ENCODE measurements around the gene IFNL3. TPM values are rescaled to one million over a fixed set of nuclear protein-coding genes. Genes with fewer than 3 reads are reported as not detected.
"Not testable (repeated sequence)": the region's sequence is repeated elsewhere in the genome, so short reads cannot be mapped to it uniquely, and the experiment has no call there.

IFNL3 gene
- total RNA-seq, 1 experiment from 2014 or later: not detected

DNA sequence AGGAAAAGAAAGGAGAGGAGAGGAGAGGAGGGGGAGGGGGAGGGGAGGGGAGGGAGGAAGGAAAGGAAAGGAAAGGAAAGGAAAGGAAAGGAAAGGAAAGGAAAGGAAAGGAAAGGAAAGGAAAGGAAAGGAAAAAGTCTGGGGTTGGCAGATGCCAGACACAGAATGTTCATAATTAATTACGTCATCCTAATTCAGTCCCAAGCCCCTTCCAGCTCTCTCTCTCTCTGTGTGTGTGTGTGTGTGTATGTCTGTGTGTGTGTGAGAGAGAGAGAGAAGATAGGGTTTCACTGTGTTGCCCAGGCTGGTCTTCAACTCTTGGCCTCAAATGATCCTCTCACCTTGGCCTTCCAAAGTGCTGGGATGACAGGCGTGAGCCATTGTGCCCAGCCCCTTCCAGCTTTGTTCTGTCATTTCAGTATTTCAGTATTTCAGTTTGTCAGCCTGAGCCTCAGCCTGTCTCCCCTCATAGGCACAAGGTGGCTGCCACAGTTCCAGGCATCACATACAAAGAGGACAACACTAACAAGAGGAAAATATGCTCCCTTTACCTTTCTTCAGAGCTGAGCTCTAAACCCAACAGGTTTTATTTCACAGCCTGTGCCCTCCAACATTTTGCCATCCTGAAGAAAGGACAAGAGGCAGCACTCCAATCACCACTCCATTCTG lies 14.6 kb downstream of the IFNL3 start:
- in situ Hi-C loops (cut with HindIII; ENCODE audit: low pct_unique_long_range_greater_than_20kb, low sequenced_read_pairs): no loop called here
- DNase-seq (ENCODE audit: low read depth): no peak

DNA sequence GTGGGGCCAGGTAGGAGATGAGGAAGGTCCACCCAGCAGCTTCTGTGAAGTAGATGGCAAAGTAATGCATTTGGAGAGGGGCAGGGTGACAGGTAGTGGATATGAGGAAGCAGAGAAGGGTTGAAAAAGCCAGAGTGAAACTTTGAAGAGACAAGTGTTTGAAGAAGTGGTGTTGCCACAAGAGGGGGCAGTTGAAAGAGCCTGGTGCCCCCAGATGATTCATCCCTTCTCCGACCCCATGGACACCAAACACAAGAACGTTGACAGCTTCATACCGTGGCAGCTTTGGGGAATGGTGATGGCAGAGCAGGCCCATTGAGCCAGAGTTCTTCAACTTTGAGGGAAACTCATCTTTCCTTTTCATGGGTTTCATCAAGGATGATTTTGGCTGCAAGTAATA lies 19.9 kb downstream of the IFNL3 start:
- DNase-seq (ENCODE audit: low read depth): no peak
- in situ Hi-C loops (cut with HindIII; ENCODE audit: low pct_unique_long_range_greater_than_20kb, low sequenced_read_pairs): no loop called here

DNA sequence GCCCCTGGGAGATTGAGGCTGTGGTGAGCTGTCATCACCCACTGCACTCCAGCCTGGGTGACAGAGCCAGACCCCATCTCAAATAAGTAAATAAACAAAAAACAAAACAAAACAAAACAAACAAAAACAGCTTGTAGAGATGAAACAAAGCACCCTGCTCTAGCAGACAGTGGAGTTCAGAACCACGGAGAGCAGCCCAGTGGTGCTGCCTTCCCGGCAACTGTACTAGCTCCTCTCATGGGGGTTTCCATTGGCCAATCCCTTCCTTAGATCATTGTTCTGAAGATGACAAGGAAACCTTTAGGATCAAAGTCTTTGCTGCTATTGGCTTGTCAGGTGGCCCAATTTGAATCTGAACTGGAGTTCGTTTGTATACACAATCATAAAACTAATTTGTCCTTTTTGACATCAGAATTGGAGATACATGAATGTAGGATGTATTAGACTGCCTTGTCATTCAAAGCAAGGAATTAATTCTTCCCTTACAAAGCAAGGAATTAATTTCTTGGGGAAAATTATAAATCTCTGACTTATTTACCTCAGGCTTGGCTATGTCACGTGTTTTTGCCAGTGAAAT lies 21.0 kb downstream of the IFNL3 start:
- peak; percentile 35 for DNase-seq (ENCODE audit: low read depth)
- in situ Hi-C loops (cut with HindIII; ENCODE audit: low pct_unique_long_range_greater_than_20kb, low sequenced_read_pairs): no loop called here

DNA sequence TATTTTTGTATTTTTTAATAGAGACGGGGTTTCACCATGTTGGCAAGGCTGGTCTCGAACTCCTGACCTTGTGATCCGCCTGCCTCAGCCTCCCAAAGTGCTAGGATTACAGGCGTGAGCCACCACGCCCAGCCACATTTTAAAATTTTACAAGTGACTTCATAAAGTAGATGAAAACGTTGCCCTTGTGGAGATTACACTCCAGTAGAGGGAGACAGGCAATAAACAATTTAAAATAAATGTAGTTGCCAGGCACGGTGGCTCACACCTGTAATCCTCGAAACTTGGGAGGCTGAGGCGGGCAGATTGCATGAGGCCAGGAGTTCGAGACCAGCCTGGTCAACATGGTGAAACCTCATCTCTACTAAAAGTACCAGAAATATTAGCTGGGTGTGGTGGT lies 25.7 kb downstream of the IFNL3 start:
- DNase-seq (ENCODE audit: low read depth); in situ Hi-C loops (cut with HindIII; ENCODE audit: low pct_unique_long_range_greater_than_20kb, low sequenced_read_pairs): not testable (repeated sequence)

DNA sequence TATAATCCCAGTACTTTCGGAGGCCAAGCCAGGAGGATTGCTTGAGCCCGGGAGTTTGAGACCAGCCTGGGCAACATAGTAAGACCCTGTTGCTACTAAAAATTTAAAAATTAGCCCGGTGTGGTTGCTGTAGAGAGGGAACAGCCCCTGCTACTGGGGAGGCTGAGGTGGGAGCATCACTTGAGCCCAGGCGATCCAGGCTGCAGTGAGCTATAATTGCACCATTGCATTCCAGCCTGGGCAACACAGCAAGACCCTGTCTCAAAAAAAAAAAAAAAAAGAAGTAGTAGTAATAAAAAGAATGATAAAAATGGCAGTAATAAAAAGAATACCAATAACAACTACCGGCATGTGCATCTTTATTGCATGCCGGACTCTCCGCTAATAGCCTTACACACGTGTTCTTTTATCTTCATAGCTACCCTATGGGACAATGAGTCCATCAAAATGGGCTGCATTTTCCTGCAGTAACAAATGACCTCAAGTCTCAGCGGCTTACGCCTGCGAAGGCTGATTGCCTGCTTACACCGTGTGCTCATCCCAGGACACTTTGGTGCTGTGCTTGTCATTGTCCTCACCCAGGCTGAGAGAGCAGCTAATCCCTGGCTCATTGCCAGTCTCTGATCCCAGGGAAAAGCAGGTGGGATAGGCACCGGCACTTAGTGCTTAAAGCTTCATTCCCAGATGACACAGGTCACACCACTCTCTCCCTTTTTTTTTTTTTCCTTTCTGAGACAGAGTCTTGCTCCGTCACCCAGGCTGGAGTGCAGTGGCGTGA lies 26.4 kb downstream of the IFNL3 start:
- DNase-seq (ENCODE audit: low read depth): no peak
- in situ Hi-C loops (cut with HindIII; ENCODE audit: low pct_unique_long_range_greater_than_20kb, low sequenced_read_pairs): no loop called here

DNA sequence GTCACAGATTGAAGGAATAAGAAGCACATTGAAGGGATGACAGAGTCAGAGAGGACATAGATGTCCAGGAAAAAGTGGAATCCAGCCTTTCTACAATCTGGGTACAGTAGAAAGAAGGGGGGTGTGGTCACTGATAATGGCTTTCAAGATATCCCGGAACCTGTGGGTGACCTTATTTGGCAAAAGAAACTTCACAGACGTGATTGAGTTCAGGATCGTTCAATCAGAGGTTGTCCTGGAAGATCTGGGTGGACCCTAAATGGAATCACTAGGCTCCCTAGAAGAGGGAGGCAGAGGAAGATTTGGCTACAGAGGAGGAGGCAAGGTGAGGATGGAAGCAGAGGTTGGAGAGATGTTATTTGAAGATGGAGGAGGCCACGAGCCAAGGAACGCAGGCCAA lies 27.7 kb downstream of the IFNL3 start:
- no peak for DNase-seq (ENCODE audit: low read depth)
- in situ Hi-C loops (cut with HindIII; ENCODE audit: low pct_unique_long_range_greater_than_20kb, low sequenced_read_pairs): no loop called here

DNA sequence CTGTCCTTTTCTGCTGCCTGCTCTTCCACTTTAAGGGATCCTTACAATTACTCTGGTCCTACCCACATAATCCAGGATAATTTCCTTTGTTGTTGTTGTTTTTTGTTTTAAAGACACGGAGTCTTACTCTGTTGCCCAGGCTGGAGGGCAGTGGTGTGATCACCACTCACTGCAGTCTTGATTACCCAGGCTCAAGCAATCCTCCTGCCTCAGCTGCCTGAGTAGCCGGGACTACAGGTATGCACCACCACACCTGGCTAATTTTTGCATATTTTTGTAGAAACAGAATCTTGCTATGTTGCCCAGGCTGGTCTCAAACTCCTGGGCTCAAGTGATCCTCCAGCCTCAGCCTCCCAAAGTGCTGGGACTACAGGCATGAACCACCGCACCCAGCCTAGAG lies 29.5 kb downstream of the IFNL3 start:
- in situ Hi-C loops (cut with HindIII; ENCODE audit: low pct_unique_long_range_greater_than_20kb, low sequenced_read_pairs); DNase-seq (ENCODE audit: low read depth): not testable (repeated sequence)

DNA sequence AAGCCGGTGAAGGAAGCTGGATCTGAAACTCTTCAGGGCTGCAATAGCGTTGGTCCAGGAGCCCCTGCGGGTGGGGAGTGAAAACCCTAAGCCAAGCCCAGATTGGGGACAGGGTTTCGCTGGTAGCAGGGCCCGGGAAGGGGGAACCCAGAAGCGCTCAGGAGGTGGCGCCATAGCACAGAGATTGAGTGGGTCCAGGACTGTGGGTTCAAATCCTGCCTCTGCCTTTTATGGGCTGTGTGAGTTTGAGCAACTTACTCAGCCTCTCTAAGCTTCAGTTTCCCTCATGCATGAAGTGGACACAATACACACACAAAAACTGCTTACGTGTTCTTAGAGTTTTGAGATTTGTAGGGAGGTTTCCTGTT lies 32.4 kb downstream of the IFNL3 start:
- DNase-seq (ENCODE audit: low read depth): no peak
- in situ Hi-C loops (cut with HindIII; ENCODE audit: low pct_unique_long_range_greater_than_20kb, low sequenced_read_pairs): no loop called here

DNA sequence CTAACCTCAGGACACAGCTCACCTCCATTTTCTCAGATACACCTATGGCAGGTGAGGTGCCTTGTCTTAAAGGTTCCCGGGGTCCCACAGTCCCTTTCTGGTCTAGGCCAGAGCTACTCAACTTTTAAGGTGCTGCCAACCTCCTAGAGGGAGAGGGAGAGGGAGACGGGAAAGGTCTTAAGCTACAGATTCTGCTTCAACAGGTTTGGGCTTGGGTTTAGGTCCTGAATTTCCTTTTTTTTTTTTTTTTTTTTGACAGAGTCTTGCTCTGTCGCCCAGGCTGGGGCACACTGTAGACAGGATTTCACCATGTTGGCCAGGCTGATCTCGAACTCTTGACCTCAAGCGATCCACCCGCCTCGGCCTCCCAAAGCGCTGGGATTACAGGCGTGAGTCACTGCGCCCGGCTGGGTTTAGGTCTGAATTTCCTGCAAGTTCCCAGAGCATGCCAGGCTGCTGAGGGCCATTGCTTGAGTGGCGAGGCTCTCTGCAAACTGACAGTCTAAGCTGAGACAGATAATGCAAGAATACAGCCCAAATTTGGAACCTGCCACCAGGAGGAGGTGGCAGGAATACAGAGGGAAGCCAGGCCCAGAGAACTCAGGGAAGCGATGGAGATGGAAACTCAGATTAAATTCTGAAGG lies 33.0 kb downstream of the IFNL3 start:
- in situ Hi-C loops (cut with HindIII; ENCODE audit: low pct_unique_long_range_greater_than_20kb, low sequenced_read_pairs): no loop called here
- DNase-seq (ENCODE audit: low read depth): no peak

DNA sequence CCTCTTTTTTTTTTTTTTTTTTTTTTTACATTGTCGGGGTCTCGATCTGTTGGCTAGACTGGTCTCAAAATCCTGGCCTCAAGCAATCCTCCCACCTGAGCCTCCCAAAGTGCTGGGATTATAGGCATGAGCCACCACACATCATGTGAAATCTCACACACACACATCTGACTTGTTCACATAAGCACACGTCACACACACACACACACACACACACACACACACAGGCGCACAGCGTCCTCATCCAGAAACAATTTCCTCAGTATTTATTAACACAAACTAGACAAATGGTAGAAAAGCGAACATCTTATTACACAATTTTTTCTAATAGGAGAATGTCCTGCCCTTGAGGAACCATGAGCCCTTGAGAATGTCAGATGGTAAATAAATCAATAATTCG lies 35.6 kb downstream of the IFNL3 start:
- in situ Hi-C loops (cut with HindIII; ENCODE audit: low pct_unique_long_range_greater_than_20kb, low sequenced_read_pairs): no loop called here
- no peak for DNase-seq (ENCODE audit: low read depth)

DNA sequence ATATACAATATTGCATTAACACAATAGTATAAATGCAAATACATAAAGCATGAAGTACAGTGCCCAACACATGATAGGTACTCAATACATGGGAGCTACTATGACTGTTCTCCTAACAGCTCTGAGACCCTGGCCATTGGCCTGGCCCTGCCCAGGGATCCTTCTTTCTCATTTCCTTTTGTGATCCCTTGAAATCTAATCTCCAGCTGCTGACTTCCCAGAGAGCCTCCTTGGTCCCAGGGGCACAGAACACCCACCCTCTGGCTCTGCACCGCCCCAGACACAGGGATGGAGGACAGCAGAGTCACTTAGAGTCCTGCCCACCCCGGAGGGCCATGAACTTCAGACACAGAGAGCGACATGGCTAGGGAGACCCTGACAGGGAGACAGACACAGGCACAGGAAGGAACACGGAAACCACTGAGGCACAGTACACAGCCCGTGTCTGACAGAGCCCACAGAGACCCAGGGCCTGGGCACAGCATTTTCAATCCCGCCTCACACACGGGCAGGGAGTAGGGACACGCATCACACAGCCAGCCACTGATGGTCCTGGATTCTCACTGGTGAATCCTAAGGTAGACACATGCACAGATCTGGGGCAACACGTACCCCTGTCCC lies 36.5 kb downstream of the IFNL3 start:
- in situ Hi-C loops (cut with HindIII; ENCODE audit: low pct_unique_long_range_greater_than_20kb, low sequenced_read_pairs): no loop called here
- no peak for DNase-seq (ENCODE audit: low read depth)

DNA sequence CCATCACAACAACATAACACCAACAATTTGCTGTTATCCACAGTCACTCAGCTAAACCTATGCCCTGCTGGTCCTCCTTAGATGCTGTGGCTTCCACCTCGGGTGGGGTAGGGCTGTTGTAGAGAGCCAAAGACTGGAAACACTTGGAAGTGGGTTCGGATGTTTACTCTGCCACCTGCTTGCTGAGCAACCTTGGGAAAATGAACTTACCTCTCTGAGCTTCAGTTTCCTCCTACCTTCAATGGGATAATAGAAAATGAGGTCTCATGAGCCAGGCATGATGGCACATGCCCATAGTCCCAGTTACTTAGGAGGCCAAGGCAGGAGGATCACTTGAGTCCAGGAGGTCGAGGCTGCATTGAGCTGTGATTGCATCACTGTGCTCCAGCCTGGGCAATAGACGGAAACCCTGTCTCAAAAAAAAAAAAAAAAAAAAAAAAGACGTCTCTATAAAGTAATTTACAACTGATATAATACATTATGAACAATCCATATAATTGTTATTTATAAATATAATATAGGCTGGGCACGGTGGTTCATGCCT lies 37.4 kb downstream of the IFNL3 start:
- no peak for DNase-seq (ENCODE audit: low read depth)
- in situ Hi-C loops (cut with HindIII; ENCODE audit: low pct_unique_long_range_greater_than_20kb, low sequenced_read_pairs): no loop called here

DNA sequence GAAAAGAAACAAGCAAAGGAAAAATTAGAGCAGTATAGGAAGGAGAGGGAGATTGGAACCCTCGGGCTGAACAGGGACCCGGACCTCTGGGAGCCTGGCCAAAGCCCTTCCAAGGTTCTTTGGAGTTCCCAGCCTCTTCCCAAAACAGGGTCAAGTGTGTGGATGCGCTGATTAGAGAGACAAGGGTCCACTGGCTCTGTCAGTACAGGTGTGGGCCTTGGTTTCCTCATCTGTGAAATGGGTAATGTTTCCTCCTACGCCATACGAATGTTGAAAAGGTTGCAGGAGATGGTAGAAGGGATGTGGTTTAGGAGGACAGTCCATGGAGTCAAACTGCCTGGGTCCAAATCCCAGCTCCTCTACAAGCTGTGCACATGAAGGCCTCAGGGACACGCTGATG lies 38.7 kb downstream of the IFNL3 start:
- DNase-seq (ENCODE audit: low read depth): no peak
- in situ Hi-C loops (cut with HindIII; ENCODE audit: low pct_unique_long_range_greater_than_20kb, low sequenced_read_pairs): no loop called here

DNA sequence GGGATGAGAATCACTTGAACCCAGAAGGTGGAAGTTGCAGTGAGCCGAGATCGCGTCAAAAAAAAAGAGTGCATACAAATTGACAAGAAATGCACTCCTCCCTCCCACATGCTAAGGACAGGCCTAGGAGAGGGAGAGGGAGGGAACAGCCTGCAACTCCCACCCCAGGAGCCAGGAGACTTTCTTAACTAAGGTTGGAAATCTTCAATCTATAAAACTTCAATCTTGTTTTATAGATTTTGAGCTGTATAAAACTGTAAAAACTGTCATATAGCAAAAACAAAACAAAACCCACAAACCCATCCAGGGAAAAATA lies 39.4 kb downstream of the IFNL3 start:
- no peak for DNase-seq (ENCODE audit: low read depth)
- in situ Hi-C loops (cut with HindIII; ENCODE audit: low pct_unique_long_range_greater_than_20kb, low sequenced_read_pairs): no loop called here

DNA sequence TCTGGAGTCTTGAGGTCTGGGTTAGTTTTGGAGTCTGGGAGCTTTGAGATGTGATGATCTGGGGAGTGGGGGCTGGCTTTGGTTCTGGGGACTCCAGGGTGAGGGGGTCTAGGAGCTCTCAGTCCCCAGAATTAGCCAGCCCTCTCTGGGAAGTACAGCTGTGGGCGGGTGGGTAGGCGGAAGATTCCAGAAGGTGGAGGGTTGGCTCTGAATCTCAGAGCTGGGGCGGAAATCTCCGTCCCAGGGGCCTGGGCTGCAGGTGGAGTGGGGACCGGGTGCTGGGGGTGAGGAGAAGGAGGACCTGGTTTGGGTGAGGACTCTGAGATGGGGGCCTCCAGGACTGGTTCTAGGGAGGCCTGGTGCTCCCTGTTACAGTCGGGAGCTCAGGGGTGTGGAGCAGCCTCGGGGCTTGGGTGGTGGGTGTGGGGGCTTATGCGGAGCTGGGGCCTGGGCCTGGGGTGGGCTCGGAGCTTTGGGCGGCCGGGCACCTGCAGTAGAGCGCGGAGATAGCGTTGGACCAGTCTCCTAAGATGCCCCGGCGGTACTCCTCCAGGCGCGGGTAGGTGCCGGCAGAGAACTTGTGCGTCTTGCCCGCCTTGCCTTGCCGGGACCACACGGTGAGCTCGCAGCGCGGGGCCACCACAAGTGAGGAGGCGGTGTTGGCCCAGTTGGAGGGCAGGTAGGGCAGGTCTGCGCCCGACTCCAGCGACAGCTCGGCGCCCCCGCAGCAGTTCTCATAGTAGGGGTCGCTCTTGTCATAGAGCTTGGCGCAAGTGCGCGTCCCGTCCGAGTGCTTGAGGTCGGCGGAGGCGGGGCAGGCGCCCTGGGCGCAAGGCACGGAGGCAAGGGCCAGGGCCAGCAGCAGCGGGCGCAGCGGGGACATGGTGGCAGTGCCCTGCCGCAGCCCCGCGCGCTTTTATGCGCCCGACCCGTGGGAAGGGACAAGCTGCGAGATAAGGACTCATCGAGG lies 41.1 kb downstream of the IFNL3 start, which contains the start of gene SYCN:
SYCN (minus strand) TSS at position 892 of the 970 bp plus-strand sequence; CDS start at position 883, 9 bp downstream.
- in situ Hi-C loops (cut with HindIII; ENCODE audit: low pct_unique_long_range_greater_than_20kb, low sequenced_read_pairs): no loop called here
- no peak for DNase-seq (ENCODE audit: low read depth)

DNA sequence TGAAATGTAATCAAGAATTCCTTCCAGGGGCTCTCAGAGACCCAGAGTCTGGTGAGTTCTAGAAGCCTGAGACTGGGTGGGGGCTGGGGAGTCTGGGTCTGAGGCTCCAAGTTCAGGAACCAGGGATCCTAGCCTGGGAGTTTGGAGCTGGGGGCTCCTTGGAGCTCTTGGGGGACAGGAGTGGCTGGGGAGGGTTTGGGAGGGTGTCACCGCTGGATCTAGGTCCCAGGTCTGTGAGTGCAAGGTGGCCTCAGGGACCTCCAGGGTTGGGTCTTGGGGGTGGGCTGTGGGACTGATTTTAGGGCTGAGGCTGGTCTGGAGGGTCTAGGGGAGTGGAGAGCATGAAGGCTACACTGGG lies 41.8 kb downstream of the IFNL3 start:
- DNase-seq (ENCODE audit: low read depth): no peak
- in situ Hi-C loops (cut with HindIII; ENCODE audit: low pct_unique_long_range_greater_than_20kb, low sequenced_read_pairs): no loop called here

DNA sequence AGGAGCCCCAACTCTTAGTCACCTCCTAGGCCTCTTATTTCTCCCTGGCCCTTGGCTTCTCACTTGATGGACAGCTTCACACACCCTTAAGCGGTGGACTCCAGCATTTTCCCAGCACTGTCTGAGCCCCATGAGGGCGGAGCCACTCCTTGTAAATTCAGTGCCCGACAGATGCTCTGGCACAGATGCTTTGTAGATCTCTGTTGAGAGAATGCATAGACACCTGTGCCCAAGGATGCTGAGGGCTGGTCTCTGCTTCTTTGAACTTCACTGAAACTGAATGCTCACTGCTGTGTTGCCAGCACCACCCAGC lies 44.0 kb downstream of the IFNL3 start:
- no peak for DNase-seq (ENCODE audit: low read depth)
- in situ Hi-C loops (cut with HindIII; ENCODE audit: low pct_unique_long_range_greater_than_20kb, low sequenced_read_pairs): no loop called here
